ENCODE measurements around the gene ZEB2.

DNA sequence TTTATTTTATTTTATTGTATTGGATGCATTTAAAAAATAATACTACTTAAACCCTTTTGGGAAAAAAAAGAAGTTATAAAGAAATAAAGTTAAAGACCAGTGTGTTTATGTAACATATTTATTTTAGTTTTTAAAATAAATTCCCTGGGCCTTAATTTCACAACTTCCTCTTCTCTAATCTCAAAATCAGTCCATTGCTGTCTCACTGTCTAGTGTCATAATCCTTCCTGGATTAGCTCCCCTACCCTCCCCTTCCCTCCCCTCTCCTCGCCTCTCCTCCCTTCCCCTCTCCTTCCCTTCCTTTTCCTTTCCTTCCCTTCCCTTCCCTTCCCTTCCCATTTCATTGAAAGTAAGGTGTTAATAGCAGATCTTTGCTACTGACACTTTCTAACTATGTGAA is 40.3 kb upstream of the ZEB2 start:
- TF ChIP-seq, protein P1, sequence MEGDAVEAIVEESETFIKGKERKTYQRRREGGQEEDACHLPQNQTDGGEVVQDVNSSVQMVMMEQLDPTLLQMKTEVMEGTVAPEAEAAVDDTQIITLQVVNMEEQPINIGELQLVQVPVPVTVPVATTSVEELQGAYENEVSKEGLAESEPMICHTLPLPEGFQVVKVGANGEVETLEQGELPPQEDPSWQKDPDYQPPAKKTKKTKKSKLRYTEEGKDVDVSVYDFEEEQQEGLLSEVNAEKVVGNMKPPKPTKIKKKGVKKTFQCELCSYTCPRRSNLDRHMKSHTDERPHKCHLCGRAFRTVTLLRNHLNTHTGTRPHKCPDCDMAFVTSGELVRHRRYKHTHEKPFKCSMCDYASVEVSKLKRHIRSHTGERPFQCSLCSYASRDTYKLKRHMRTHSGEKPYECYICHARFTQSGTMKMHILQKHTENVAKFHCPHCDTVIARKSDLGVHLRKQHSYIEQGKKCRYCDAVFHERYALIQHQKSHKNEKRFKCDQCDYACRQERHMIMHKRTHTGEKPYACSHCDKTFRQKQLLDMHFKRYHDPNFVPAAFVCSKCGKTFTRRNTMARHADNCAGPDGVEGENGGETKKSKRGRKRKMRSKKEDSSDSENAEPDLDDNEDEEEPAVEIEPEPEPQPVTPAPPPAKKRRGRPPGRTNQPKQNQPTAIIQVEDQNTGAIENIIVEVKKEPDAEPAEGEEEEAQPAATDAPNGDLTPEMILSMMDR (conservative IDR thresholded peaks at IDR 0.05; ENCODE audit: low read length) = no peak
- TF ChIP-seq EZH2phosphoT487 (IDR thresholded peaks at IDR 0.05; ENCODE audit: borderline replicate concordance, low read depth, low read length) = no peak

Data from OCI-LY7 (cell line).